ENCODE measurements around the gene OLFM3.

Gene OLFM3

DNA sequence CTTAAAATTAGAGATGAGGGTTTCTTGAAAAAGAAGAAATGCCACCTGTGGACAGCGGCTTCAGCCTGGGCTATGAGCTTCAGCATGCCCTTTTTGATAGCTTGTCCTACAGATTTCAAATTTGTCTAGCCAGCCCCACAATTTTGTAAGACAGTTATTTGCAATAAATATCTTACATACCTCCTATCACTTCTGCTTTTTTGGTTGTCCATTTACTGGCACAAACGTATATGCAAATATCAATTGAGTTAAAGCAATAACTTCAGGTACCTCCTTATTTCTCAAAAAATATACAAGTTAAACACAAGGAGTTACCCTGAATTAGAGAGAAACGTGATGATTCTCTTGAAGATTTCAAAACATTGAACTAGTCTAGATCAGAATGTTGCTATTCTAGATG, 53.5 kb downstream of the OLFM3 start:
- DNase-seq (ENCODE audit: low spot score) = no peak

DNA sequence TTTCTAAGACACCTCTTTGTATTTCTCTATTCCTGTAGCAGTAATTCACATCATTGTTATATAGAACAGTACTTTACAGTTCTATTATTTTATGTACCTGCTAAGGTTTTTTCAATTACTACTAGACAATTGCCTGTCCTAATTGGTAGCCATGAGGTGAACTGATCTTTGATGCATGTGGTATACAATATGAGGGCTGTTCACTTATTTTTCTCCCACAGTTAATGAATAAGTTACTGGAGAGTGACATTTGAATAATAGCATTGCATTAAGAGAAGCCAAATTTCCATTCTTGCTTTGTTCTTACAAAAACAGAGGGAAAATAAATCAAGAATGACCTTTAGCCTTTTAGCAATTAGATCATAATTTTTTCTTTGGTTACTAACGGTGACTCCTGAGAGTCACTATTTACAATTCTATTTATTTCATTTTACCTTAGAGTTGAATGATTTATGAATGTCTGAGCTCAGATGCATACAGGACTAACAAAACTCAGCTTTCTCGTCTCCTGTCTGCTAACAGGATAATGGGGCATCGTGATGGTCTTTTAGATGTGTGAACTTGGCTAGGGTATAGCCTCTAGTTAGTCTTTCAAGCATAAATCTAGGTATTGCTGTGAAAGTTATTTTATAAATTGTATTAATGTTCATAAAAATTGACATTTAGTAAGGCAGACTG, 54.1 kb downstream of the OLFM3 start:
- no peak for DNase-seq (ENCODE audit: low spot score)

DNA sequence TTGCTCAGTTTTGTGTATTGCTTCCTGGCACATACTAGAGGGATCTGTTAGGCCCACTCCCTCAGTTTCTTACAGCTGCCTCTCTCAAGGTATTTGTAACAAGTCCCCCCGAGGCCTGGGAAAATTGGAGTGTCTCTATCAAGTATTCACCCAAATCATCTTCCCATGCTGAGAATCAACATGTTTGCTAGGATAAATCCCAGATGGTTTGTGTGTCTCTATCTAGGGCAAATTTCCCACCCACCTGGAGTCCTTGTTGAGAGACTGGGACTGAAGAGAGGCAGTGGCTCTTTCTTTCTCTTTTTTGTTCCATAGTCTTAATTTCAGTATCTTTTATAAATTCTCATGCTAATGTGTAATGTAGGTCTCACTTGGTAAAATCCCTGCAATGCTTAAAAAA, 58.0 kb downstream of the OLFM3 start:
- no peak for DNase-seq (ENCODE audit: low spot score)

DNA sequence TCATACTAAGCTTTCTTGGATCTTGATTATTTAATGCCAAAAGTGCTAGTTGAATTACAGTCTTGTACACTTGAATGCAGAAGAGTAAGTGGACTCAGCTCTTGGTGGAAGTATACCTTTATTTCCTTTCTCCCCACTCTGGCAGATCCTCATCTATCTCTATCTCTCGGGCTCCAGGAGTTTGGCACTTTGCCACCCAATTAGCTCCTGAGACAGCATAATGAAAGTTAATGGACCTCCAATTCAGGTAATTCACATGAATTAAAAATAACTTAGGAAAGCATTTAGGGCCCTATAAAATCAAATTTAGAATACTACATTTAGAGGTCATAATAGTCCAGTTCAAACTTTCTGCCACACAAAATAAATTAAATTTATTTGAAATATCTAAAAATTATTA, 67.4 kb downstream of the OLFM3 start:
- DNase-seq (ENCODE audit: low spot score) = no peak

DNA sequence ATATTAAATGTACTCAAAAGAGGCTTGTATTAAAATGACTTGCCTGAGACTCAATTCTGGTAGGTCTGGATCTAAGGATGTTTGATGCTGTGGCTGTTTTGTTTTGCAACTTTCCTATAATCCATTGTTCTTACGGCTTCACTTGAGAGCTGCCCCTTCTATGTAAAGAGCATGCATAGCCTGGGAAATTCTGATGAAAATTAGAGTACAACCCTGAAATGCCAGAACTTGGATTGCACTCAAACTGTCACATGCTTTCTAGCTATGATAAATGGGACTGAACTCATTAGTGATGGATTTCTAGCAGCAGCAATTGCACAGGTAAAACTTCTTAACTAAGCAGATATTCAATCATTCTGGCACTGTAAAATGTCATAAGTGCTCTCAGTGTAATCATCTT, 67.9 kb downstream of the OLFM3 start:
- no peak for DNase-seq (ENCODE audit: low spot score)

DNA sequence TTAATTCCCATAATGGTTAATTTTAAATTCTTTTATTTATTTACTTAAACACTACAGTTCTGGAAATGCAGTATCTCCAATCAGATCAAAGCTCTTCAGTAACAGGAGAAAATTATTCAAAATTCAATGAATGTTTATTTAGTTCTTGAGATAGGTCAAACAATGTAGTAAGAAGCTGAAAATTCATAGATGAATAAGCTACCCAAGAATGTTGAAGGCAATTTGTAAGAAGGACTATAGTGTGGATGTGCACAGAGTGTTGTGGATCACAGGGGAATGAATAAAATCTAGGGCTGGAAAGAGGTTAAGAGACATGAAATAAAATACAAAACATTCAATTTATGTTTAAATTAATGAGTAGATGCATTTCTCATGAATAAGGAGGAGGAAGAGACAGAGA, 72.0 kb downstream of the OLFM3 start:
- DNase-seq (ENCODE audit: low spot score) = no peak

DNA sequence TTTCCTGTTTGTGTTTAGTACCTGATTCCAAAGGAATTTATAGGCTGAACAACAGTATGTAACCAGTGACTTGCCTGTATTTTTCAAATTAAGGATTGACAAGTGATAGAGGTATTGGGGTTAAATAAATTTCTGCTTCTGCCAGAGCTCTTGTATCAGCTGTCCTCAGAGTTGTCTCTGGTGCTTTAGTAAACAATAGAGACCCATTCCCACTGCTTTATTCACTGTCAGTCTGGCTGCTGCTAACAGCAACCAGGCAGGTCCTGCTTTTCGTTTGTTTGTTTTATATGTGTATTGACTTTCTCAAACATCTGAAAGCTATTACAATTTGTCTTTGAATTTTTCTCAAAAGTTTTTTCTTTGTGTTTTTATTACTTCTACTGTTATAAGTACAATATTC, 76.1 kb downstream of the OLFM3 start:
- DNase-seq (ENCODE audit: low spot score) = no peak

DNA sequence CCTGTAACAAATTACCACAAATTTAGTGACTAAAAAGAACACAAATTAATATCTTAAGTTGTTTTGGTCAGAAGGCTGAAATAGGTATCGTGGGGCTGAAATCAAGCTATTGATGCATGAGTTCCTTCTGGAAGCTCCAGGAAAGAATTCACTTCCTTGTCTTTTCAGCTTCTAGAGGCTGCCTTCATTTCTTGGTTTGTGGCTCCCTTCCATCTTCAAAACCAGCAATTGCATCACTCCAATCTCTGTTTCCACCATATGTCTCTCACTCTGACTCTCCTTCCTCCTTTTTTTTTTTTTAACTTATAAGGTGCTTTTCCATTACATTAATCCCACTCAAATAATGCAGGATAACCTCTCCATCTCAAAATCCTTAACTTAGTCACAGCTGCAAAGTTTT, 78.4 kb downstream of the OLFM3 start:
- no peak for DNase-seq (ENCODE audit: low spot score)

DNA sequence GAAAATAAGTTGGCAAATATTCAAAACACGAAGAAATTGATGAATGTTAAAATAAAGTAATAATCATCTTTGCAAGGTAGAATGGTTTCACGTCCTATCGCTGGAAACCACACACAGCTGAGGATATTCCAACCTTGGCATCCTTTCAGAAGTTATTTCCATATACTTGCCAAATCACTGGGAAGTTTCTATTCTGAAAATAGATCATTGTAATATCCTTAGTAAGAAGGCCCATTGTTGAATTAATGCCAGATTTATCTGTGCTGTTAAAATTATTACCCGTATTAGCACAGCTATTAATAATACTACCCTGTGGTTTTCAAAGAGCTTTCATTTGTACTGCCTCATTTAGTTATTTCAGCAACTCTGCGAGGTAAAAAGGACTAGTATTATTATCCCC, 81.1 kb downstream of the OLFM3 start:
- no peak for DNase-seq (ENCODE audit: low spot score)

DNA sequence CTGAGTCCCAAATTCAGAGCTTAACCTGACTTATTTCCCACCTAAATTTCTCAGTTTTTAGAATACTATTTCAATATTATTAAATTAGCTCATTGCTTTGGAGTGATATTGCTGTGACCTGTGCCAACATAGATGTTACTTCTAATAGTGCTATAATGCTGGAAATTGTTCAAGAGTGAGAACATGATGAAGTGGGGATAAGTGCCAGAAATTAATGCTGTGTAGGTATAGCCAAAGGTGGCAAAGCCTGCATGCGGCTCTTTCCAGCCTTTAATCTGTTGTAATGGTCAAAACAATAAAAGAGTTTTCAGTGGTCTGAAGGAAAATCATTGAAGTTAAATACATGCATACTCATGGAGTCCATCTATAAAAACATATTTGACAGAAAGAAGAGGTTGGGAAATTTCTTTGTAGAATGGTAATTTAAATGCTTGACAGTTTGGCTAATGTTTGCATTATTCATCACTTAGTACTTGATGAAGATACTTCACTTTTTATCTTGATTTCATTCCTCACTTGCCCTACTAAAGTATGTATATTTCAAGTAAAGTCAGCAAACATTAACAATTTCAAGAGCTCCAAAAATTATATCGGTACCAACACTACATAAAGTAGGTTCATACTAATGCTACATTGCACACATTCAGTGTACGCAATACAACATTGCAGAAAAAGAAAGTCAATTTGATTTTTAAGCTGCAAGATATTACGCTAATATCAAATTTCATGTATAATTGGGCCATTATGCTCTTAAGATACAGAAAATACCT, 82.1 kb downstream of the OLFM3 start:
- no peak for DNase-seq (ENCODE audit: low spot score)

DNA sequence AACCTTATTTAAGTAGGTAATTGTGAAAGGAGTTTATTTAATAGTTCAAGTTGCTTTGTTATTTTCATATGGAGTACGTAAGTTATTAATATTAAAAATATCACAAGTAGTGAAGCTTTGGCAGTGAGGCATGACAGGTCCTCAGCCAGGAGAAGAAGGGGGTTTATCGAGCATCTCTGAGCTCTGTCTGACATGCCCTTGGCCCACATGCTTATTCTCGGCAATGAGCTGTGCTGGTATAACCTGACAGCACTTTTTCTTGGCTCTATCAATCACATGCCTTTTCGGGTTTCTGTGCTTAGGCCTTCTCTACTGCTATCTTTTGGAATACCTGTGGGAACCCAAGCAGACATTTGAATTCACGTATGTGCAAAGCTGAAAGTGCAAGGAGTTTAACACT, 84.8 kb downstream of the OLFM3 start:
- DNase-seq (ENCODE audit: low spot score) = no peak

DNA sequence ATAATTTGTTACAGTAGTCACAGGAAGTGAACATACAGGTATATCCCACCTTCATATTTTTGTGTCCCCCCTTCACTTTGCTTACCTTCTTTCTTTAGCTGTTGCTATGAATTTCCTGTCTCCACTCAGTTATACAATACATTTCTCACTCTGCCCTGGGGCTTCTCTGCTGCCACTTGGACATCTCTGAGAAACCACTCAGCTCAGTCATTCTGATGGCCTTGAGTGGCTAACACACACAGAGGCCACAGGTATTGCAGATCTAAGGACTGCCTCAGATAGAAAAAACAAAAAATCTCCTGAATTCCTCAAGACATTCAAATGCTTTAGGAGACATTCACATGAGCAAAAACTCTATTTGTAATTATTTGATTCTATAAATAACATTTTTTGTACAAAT, 87.7 kb downstream of the OLFM3 start:
- DNase-seq (ENCODE audit: low spot score) = no peak

DNA sequence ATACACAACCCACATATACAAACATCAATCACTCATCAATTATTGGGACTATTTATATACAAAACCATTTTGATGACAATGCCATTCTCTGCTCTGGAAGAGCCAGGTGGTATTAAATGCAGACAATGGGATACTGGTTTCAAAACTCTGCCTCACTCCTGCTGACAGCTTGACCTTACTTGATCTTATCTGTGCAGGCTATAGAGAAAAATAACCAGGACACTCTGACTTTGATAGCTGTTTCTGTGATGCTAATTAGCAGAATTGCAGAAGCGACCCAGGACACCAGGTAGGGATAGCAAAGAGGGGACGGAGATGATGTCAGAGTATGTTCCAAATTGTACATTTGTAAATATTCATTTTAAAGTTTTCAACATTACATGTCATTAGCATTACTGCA, 89.5 kb downstream of the OLFM3 start:
- no peak for DNase-seq (ENCODE audit: low spot score)

DNA sequence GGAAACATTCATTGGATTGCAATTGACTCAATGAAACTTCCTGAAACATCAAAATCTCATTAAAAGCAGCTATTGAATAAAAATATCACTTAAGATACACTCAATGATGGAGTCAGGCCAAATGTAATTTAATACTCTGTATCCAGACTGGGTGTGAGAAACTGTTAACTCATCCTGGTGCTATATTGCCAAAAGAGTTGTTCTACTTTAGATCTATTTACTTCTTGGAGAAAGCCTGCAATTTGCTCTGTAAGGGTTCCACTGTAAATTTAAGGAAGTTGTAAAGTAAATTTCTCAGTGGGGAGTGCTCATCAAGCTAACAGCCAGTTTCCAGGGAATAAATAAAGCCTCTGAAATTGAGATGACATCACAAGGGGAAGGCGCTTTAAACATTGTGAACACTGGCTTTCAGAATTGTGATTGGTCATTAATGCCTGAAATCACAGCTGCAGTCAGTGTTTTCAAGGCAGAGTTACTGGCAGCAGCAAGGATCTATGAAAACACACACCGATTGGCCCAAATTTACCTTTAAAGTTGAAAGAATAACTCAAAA, 91.4 kb downstream of the OLFM3 start:
- no peak for DNase-seq (ENCODE audit: low spot score)

DNA sequence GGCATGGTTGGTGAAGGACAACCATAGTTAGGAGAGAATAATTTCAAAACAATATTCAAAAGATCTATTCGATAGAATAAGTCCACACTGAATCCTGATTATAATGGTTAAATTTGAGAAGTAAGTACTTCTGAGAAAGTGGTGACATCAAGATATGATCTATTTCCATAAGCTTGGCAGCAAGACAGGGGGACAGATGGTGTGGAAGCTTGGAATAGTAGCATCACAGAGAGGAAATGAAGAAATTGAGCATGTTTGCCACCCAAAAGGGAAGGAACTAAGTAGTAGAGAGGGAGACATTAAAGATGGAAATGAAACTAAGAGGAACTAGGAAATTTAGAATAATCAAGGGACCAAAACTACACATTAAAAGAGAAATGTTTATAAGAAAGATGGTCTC, 94.5 kb downstream of the OLFM3 start:
- no peak for DNase-seq (ENCODE audit: low spot score)

DNA sequence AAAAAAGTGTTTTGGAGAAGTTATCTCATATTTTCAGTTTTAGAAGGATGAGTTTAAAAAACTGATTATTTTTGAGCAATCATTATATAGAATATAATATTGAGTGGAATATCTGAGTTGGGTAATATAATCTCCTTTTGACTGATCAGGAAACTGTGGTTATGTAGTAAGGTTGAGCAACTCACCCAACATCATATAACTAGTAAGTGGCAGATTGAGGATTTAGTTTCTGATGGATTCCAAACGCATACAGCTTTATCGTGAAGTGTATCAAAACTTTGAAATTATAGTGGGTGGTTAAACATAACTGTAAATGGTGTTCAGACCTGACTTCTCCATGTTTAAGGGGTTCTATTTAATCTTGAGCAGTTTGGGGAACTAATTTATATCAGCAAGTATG, 98.6 kb downstream of the OLFM3 start:
- no peak for DNase-seq (ENCODE audit: low spot score)

DNA sequence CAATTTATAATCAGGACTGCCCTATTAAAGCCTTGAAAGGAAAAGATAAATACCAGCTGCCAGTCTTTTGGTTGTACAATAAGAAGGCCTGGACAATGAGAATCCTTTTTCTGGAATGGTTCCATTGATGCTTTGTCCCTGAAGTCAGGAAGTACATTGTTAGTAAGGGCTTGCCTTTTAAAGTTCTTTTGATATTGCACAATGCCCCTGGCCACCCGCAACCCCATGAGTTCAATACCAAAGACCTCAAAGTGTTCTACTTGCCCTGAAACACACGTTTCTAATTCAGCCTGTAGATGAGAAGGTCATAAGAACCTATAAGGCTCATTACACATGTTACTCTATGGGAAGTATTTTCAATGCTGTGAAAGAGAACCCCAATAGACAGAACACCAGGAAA, 112.1 kb downstream of the OLFM3 start:
- DNase-seq (ENCODE audit: low spot score) = no peak

DNA sequence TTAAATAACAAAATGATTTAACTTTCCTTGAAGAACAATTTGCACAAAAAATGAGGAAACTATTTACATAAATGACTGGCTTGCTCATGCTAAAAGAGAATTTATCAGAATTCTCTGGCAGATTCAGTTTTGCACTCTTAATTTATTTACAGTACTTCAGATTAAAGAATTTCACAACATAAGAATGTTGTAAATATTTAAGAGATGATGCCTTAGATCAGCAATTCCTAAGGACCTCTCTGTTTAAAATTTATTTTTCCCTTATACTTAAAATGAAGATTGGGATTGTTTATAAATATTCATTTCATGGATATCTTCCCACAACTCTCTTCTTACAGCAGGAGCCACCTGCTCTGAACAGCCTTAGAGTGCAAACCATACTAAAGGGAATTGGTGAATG, 120.8 kb downstream of the OLFM3 start:
- DNase-seq (ENCODE audit: low spot score) = no peak

DNA sequence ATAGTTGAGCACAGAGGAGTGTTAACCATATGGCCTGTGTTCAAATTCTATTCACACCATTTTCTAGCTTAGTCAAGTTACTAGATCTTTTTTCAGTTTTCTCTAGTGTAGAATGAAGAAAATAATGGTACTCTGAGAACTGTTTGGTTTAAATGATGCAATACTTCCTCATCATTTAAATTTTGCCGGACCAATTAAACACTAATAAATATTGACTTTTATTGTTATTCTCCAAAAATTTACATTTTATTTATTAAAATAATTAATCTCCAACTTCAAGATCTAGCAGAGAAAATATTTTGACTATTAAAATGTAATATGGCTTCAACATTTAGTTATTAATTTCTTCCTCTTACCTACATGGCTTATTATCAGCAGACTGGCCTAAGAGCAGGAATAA, 123.1 kb downstream of the OLFM3 start:
- DNase-seq (ENCODE audit: low spot score) = no peak

DNA sequence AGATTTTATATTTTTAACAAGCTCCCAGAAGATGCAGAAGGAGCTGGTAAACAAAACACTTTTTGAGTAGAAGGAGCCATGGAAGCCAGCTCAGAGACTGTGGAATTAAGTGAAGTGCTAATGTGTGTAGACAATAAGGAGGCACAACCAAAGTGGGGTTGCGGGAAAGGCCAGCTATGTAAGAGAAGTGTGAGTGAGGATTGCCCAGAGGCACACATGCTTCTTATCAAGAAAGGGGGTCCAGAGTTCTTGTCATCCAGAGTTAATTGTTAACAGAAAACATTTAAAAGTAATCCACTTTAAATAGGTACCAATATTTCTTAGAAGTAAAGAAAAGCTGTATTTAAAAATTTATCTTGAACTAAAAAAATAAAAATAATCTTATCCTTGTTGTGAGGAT, 136.8 kb downstream of the OLFM3 start:
- no peak for DNase-seq (ENCODE audit: low spot score)

DNA sequence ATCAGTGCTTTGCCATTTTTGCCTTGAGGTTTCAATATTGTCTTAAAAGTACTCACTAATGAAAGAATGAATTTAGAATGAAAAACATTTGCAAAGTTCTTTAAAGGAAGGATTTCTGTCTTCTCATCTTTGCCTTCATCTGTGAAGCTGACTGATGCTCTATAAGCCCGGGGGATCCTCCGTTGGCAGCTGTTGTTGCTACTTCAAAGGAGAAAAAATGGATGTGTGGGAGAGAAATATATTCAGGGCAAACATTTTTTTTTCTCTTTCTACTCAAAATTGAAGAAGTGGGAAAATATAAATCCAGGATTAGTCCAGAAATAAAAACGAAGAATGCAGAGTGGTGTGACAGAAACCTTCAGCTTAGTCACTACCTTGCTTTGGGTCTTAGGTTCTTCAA, 142.5 kb downstream of the OLFM3 start:
- no peak for DNase-seq (ENCODE audit: low spot score)

DNA sequence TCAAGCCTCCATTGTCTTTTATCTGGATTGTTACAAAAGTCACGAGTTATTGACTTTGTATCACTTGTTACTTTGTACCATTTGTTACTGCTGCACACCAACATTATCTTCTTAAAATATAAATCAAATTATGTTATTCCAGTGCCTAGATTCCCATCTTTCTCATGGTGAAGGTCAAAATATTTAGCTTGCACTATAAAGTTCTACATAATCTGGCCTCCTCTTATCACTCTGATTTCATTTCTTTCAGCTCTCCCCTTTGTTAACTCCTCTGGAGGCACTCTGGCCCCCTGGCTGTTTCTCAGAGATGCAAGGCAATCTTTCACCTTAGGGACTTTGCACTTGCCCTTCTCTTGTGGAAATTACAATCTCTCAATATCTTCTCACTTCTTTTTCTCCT, 143.8 kb downstream of the OLFM3 start:
- no peak for DNase-seq (ENCODE audit: low spot score)

DNA sequence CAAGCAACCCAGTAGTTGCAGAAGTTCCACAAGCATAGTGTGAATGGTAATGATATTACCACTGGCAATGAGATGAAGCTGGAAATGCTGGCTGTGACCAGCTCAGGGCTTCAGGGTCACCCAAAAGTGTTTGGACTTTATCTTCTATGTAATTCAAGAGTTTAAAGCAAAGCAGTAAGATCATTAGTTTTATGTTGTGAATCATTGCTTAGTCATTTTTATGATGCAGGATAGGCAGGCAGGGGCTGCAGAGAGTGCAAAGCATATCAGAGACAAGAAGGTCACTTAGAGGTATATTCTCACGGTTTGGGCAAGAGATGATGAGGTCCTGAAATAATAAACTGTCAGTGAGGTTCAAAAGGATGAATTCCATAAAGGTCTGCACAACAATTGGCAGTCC, 147.4 kb downstream of the OLFM3 start:
- DNase-seq (ENCODE audit: low spot score) = peak; percentile 14

DNA sequence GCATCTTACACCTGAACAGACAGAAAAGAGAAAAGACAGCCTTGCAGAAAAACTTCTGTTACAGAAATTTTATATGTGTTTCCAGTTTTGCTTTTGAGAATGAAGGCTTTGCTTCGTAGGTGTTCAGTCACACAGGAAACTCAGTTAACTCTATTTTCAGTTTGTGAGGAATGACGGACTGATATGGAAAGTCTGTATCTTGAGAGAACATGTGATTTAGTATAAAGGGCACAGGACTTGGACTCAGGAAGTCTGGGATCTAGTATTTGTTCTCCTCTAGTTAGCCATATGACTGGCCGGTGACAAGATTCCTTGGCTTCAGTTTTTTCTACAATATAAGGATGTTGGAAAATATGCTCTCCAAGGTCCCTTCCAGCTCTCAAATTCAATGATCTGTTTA, 149.1 kb downstream of the OLFM3 start:
- DNase-seq (ENCODE audit: low spot score) = no peak
